Activated CD4-positive, alpha-beta T cell treated with anti-CD3 and anti-CD28 coated beads, Interleukin-2, amount 50 U/mL, for 16 hours (primary cell): ENCODE data around the gene SMIM29.
"Not testable (repeated sequence)": the region's sequence is repeated elsewhere in the genome, so short reads cannot be mapped to it uniquely, and the experiment has no call there.

Experiments
- DNase-seq: peaks from one replicate; pipeline ENCODE4 v3.0.0-alpha.2; 2020

The SMIM29 gene

GRCh38 chr6:34267746-34268145 lies 18.9 kb upstream of the SMIM29 start:
- no peak for DNase-seq

- DNase-seq = not testable (repeated sequence)
Observed at GRCh38 chr6:34263484-34263883, 14.7 kb upstream of the SMIM29 start.

GRCh38 chr6:34260576-34261267 lies 11.9 kb upstream of the SMIM29 start:
- DNase-seq = no peak

GRCh38 chr6:34259529-34260069 lies 10.8 kb upstream of the SMIM29 start:
- no peak for DNase-seq

- DNase-seq = not testable (repeated sequence)
Observed at GRCh38 chr6:34252395-34252794, 3.6 kb upstream of the SMIM29 start.

GRCh38 chr6:34249469-34250261 lies 859 bp upstream of the SMIM29 start:
- DNase-seq = no peak

GRCh38 chr6:34248198-34248726 lies 544 bp downstream of the SMIM29 start:
- peak; percentile 58 for DNase-seq

- DNase-seq = no peak
Observed at GRCh38 chr6:34247481-34248197, 1.2 kb downstream of the SMIM29 start.

GRCh38 chr6:34246563-34247391 lies 2.0 kb downstream of the SMIM29 start:
- DNase-seq = peak; percentile 66

- DNase-seq = no peak
Observed at GRCh38 chr6:34246249-34246562, 2.6 kb downstream of the SMIM29 start.

- not testable (repeated sequence) for DNase-seq
Observed at GRCh38 chr6:34245761-34246140, 3.1 kb downstream of the SMIM29 start.

GRCh38 chr6:34245032-34245760 lies 3.6 kb downstream of the SMIM29 start:
- DNase-seq = not testable (repeated sequence)

GRCh38 chr6:34243901-34244884 lies 4.6 kb downstream of the SMIM29 start:
- DNase-seq = peak; percentile 71

- DNase-seq = no peak
Observed at GRCh38 chr6:34243131-34243771, 5.6 kb downstream of the SMIM29 start.

- DNase-seq = no peak
Observed at GRCh38 chr6:34242252-34243130, 6.3 kb downstream of the SMIM29 start.

GRCh38 chr6:34241351-34242215 lies 7.2 kb downstream of the SMIM29 start:
- DNase-seq = no peak

GRCh38 chr6:34240329-34241248 lies 8.2 kb downstream of the SMIM29 start:
- DNase-seq = no peak
